H1 (cell line): ENCODE measurements around the gene ARHGEF26. TPM values are rescaled to one million over a fixed set of nuclear protein-coding genes. Genes with fewer than 3 reads are reported as not detected.

Experiments used
- CTCF ChIA-PET: fragments of 300-600 bp; sonication (Branson Sonifier 250); formaldehyde crosslinking; loops from one replicate; lab custom pipeline; 2021; ENCODE audit not compliant: partially characterized antibody; lab: Charles Lee
- POLR2A ChIA-PET: fragments of 300-600 bp; sonication (Branson Sonifier 250); formaldehyde crosslinking; loops from one replicate; lab custom pipeline; 2021; ENCODE audit warnings: inconsistent platforms; ENCODE audit not compliant: partially characterized antibody; lab: Charles Lee
- DNase-seq, 2 experiments: peaks; one replicate each; pipeline versions ENCODE4 v3.0.0 to v3.0.0-alpha.2; 2010 to 2022; ENCODE audit warnings: low spot score in 2 of 2, low read depth in 1 of 2, mixed read lengths in 1 of 2
- FAIRE-seq: peaks from 2 replicates; lab custom pipeline; 2011; peaks lifted over from hg19 to GRCh38; lab: Jason Lieb, UNC
- H2AFZ ChIP-seq: 2 replicates; pipeline ENCODE4 v1.8.1; 2012; ENCODE audit warnings: low read length, inconsistent platforms
- H2AK5ac ChIP-seq: 2 replicates; pipeline ENCODE4 v1.6.1; 2013; ENCODE audit warnings: low read depth, low read length
- H2BK120ac ChIP-seq: replicated peaks from 2 replicates; pipeline ENCODE3; 2013; ENCODE audit warnings: low read depth, low read length, inconsistent platforms
- H2BK12ac ChIP-seq: 2 replicates; pipeline ENCODE4 v1.6.1; 2013; ENCODE audit warnings: low read depth, low read length
- H2BK15ac ChIP-seq: 2 replicates; pipeline ENCODE4 v1.6.1; 2013; ENCODE audit warnings: low read length
- H2BK20ac ChIP-seq: 2 replicates; pipeline ENCODE4 v1.6.1; 2013; ENCODE audit warnings: low read length
- H2BK5ac ChIP-seq: 2 replicates; pipeline ENCODE4 v1.6.1; 2013; ENCODE audit warnings: low read depth, low read length
- H3K14ac ChIP-seq: 2 replicates; pipeline ENCODE4 v1.6.1; 2013; ENCODE audit warnings: inconsistent platforms; ENCODE audit not compliant: insufficient read length
- H3K18ac ChIP-seq: 2 replicates; pipeline ENCODE4 v1.6.1; 2013; ENCODE audit warnings: low read length; ENCODE audit errors: extremely low read depth
- H3K23ac ChIP-seq: 2 replicates; pipeline ENCODE4 v1.6.1; 2013; ENCODE audit warnings: inconsistent platforms; ENCODE audit not compliant: insufficient read length
- H3K23me2 ChIP-seq: 2 replicates; pipeline ENCODE4 v1.6.1; 2013; ENCODE audit warnings: low read depth, low read length
- H3K27ac ChIP-seq: 2 replicates; pipeline ENCODE4 v1.6.1; 2011; ENCODE audit warnings: low read depth, low read length, inconsistent platforms
- H3K27me3 ChIP-seq, 4 experiments: replicated peaks in 1 of 4; 1 replicate in 1 of 4; 2 replicates in 3 of 4; pipeline versions ENCODE4 v1.6.1 to v1.8.1; 2011 to 2013; ENCODE audit warnings: low read length in 3 of 4, mild to moderate bottlenecking in 3 of 4, inconsistent platforms in 2 of 4, mixed read lengths in 2 of 4, moderate library complexity in 1 of 4; ENCODE audit not compliant: control insufficient read depth in 3 of 4, insufficient read depth in 3 of 4; ENCODE audit errors: extremely low read depth in 1 of 4
- H3K36me3 ChIP-seq, 4 experiments: 2 replicates each; pipeline versions ENCODE4 v1.6.1 to v1.8.1; 2011 to 2013; ENCODE audit warnings: mild to moderate bottlenecking in 4 of 4, low read length in 3 of 4, moderate library complexity in 2 of 4, control low read depth in 1 of 4, inconsistent platforms in 1 of 4; ENCODE audit not compliant: insufficient read depth in 4 of 4, control insufficient read depth in 2 of 4
- H3K4ac ChIP-seq: replicated peaks from 2 replicates; pipeline ENCODE3; 2013; ENCODE audit warnings: low read length, low read depth, mixed read lengths, inconsistent platforms; ENCODE audit not compliant: insufficient read length
- H3K4me1 ChIP-seq, 4 experiments: replicated peaks in 1 of 4; 1 replicate in 1 of 4; 2 replicates in 3 of 4; pipeline versions ENCODE4 v1.6.1 to v1.8.1; 2011 to 2013; ENCODE audit warnings: low read length in 3 of 4, inconsistent platforms in 2 of 4, mixed read lengths in 1 of 4; ENCODE audit not compliant: insufficient read depth in 4 of 4, control insufficient read depth in 3 of 4
- H3K4me2 ChIP-seq, 2 experiments: 2 replicates each; pipeline versions ENCODE4 v1.6.1 to v1.8.1; 2011 to 2013; ENCODE audit warnings: low read depth in 2 of 2, low read length in 2 of 2, control low read depth in 1 of 2, inconsistent platforms in 1 of 2, mild to moderate bottlenecking in 1 of 2; ENCODE audit not compliant: insufficient read depth in 1 of 2
- H3K4me3 ChIP-seq, 4 experiments: fragments of 200-600, 300-600 bp in 1 of 4; sonication (generic), shearing (Covaris generic), sonication (Bioruptor Twin) in 1 of 4; 2 replicates each; pipeline versions ENCODE4 v1.5.1 to v1.8.1; 2011 to 2016; ENCODE audit warnings: low read length in 4 of 4, low read depth in 3 of 4, control low read depth in 2 of 4, inconsistent platforms in 2 of 4, mild to moderate bottlenecking in 2 of 4, mixed read lengths in 1 of 4, moderate library complexity in 1 of 4; ENCODE audit not compliant: insufficient read depth in 2 of 4; ENCODE audit errors: extremely low read depth in 1 of 4
- H3K56ac ChIP-seq: replicated peaks from 2 replicates; pipeline ENCODE3; 2013; ENCODE audit warnings: low read depth, mild to moderate bottlenecking, mixed read lengths, low read length, inconsistent platforms; ENCODE audit not compliant: insufficient read length
- H3K79me1 ChIP-seq: 2 replicates; pipeline ENCODE4 v1.6.1; 2013; ENCODE audit warnings: low read depth, low read length, control low read depth
- H3K79me2 ChIP-seq, 2 experiments: 2 replicates each; pipeline versions ENCODE4 v1.6.1 to v1.8.1; 2012 to 2013; ENCODE audit warnings: low read length in 2 of 2, mild to moderate bottlenecking in 2 of 2, inconsistent platforms in 1 of 2; ENCODE audit not compliant: insufficient read depth in 2 of 2, control insufficient read depth in 1 of 2
- H3K9ac ChIP-seq, 4 experiments: replicated peaks in 1 of 4; 1 replicate in 1 of 4; 2 replicates in 3 of 4; pipeline versions ENCODE4 v1.6.1 to v1.8.1; 2011 to 2013; ENCODE audit warnings: low read depth in 3 of 4, low read length in 3 of 4, control low read depth in 2 of 4, mild to moderate bottlenecking in 2 of 4, moderate library complexity in 2 of 4, inconsistent platforms in 1 of 4; ENCODE audit errors: extremely low read depth in 1 of 4
- H3K9me3 ChIP-seq, 2 experiments: 2 replicates each; pipeline versions ENCODE4 v1.6.1 to v1.8.1; 2012 to 2013; ENCODE audit warnings: mild to moderate bottlenecking in 2 of 2, moderate library complexity in 2 of 2, control low read depth in 1 of 2, inconsistent platforms in 1 of 2, low read depth in 1 of 2, low read length in 1 of 2, mixed read lengths in 1 of 2; ENCODE audit not compliant: insufficient read depth in 2 of 2
- H4K20me1 ChIP-seq, 2 experiments: replicated peaks in 1 of 2; 2 replicates each; pipeline versions ENCODE3 to v1.8.1; 2011 to 2013; ENCODE audit warnings: inconsistent platforms in 2 of 2, low read length in 2 of 2, mild to moderate bottlenecking in 1 of 2; ENCODE audit not compliant: insufficient read depth in 2 of 2, control insufficient read depth in 1 of 2
- H4K5ac ChIP-seq: 2 replicates; pipeline ENCODE4 v1.6.1; 2013; ENCODE audit warnings: low read length, low read depth, mixed read lengths, inconsistent platforms; ENCODE audit not compliant: insufficient read length
- H4K8ac ChIP-seq: 2 replicates; pipeline ENCODE4 v1.8.0; 2013; ENCODE audit warnings: mild to moderate bottlenecking, moderate library complexity, low read length, inconsistent platforms; ENCODE audit not compliant: insufficient read depth; ENCODE audit errors: extremely low read depth
- H4K91ac ChIP-seq: replicated peaks from 2 replicates; pipeline ENCODE3; 2013; ENCODE audit warnings: low read length, mixed read lengths, inconsistent platforms; ENCODE audit not compliant: insufficient read length
- ASH2L ChIP-seq: fragments of 200-600, 300-600 bp; sonication (generic); IDR thresholded peaks from one replicate; pipeline ENCODE4 v1.7.1; 2017; ENCODE audit warnings: low read length
- BRCA1 ChIP-seq: IDR thresholded peaks from 2 replicates; pipeline ENCODE4 v1.6.1; 2012; ENCODE audit warnings: low read depth, low read length, improper control_type of control experiment
- CHD1 ChIP-seq: IDR thresholded peaks from 2 replicates; pipeline ENCODE4 v1.6.1; 2012; ENCODE audit warnings: low read depth, low read length, improper control_type of control experiment
- CREB1 ChIP-seq: IDR thresholded peaks from 2 replicates; pipeline ENCODE4 v1.6.1; 2012; ENCODE audit warnings: inconsistent platforms
- EP300 ChIP-seq, 2 experiments: IDR thresholded peaks; 1 replicate in 1 of 2; 2 replicates in 1 of 2; pipeline ENCODE4 v1.6.1; 2011 to 2012; ENCODE audit warnings: low read depth in 2 of 2, low read length in 2 of 2, mild to moderate bottlenecking in 2 of 2, borderline replicate concordance in 1 of 2, inconsistent platforms in 1 of 2, moderate library complexity in 1 of 2
- EZH2 ChIP-seq: fragments of 200-600 bp; sonication (generic); IDR thresholded peaks from 2 replicates; pipeline ENCODE4 v1.7.1; 2012; ENCODE audit warnings: low read depth, mild to moderate bottlenecking, moderate library complexity, low read length, inconsistent platforms; ENCODE audit not compliant: severe bottlenecking
- HDAC6 ChIP-seq: IDR thresholded peaks from one replicate; pipeline ENCODE4 v1.7.1; 2012; ENCODE audit warnings: low read depth, mild to moderate bottlenecking, inconsistent platforms, low read length, moderate library complexity
- KDM1A ChIP-seq: fragments of 200-600, 300-600 bp; sonication (generic); IDR thresholded peaks from 2 replicates; pipeline ENCODE4 v1.7.1; 2016; ENCODE audit warnings: mild to moderate bottlenecking, low read length, borderline replicate concordance
- POLR2A ChIP-seq, 2 experiments: IDR thresholded peaks; 1 replicate in 1 of 2; 2 replicates in 1 of 2; pipeline ENCODE4 v1.6.1; 2011; ENCODE audit warnings: low read depth in 2 of 2, low read length in 2 of 2, mild to moderate bottlenecking in 2 of 2; ENCODE audit errors: control extremely low read depth in 1 of 2
- RNF2 ChIP-seq: fragments of 200-900, 300-1000 bp; sonication (generic); IDR thresholded peaks from 2 replicates; pipeline ENCODE4 v1.7.1; 2016; ENCODE audit warnings: borderline replicate concordance, low read depth, mild to moderate bottlenecking, antibody characterized with exemption, low read length; ENCODE audit not compliant: poor library complexity, severe bottlenecking; ENCODE audit errors: missing control alignments
- SP1 ChIP-seq: IDR thresholded peaks from 2 replicates; pipeline ENCODE4 v1.6.1; 2011; ENCODE audit warnings: low read depth, low read length
- SP2 ChIP-seq: IDR thresholded peaks from 2 replicates; pipeline ENCODE4 v1.6.1; 2012; ENCODE audit warnings: mild to moderate bottlenecking, low read length, inconsistent platforms
- SRF ChIP-seq: IDR thresholded peaks from 2 replicates; pipeline ENCODE4 v1.6.1; 2011; ENCODE audit warnings: mild to moderate bottlenecking, low read depth, low read length, moderate library complexity
- TBP ChIP-seq: IDR thresholded peaks from 2 replicates; pipeline ENCODE4 v1.6.1; 2011; ENCODE audit warnings: low read depth, low read length, improper control_type of control experiment
- TCF12 ChIP-seq: IDR thresholded peaks from 2 replicates; pipeline ENCODE4 v1.6.1; 2011; ENCODE audit warnings: low read depth, mild to moderate bottlenecking, low read length
- YY1 ChIP-seq: IDR thresholded peaks from 2 replicates; pipeline ENCODE4 v1.6.1; 2011; ENCODE audit warnings: low read depth, mild to moderate bottlenecking, low read length
- WGBS, 2 experiments: shearing (Covaris generic) in 1 of 2; methylation state at CpG; one replicate each; pipeline versions ENCODE4 v1.1.6 to v1.1.7; 2013 to 2015; ENCODE audit warnings: low lambda C conversion rate in 2 of 2, mixed read lengths in 2 of 2, inconsistent platforms in 1 of 2, low coverage in 1 of 2, missing lambda C conversion rate in 1 of 2; ENCODE audit not compliant: insufficient replicate concordance in 2 of 2, insufficient coverage in 1 of 2, insufficient read length in 1 of 2; ENCODE audit errors: extremely low coverage in 1 of 2, missing lambda C conversion rate in 1 of 2; 5-methylcytosine and 5-hydroxymethylcytosine counted together
- polyA plus RNA-seq, 7 experiments: library from polyadenylated mRNA; depleted of rRNA in 3 of 7; stranded (reverse) in 5 of 7; unstranded in 2 of 7; fragments of >200 nt in 5 of 7; fragments of 200-250 nt in 2 of 7; gene quantifications; 1 replicate in 5 of 7; 2 replicates in 1 of 7; 4 replicates in 1 of 7; pipeline versions ENCODE4 v1.2.1 to v1.2.3, GENCODE V29; 2011 to 2013; ENCODE audit warnings: missing spikeins in 2 of 7, mixed read lengths in 2 of 7
- total RNA-seq: library from RNA; stranded (reverse); fragmentation: NEBNext Ultra II Directional; extraction: Animal tissue kit (Norgen Biotek cat#: 25700); gene quantifications from 2 replicates; pipeline ENCODE4 v1.2.1, GENCODE V29; 2021

The ARHGEF26 gene
- total and polyA plus RNA-seq, 2 of the 8 experiments (the other 6 are each of a cell fraction or from before 2014, with no cell fraction given): 3.1 to 15.6 TPM

GRCh38 chr3:154130540-154130939 is 9.3 kb downstream of the ARHGEF26 start:
- no peak for FAIRE-seq
- TF ChIP-seq HDAC6: no peak
- no peak for TF ChIP-seq ASH2L
- TF ChIP-seq TBP: no peak
- no peak for TF ChIP-seq KDM1A
- no peak for TF ChIP-seq POLR2A (IDR thresholded peaks at IDR 0.05; ENCODE audit: control extremely low read depth in 1 of 2, low read depth in 2 of 2, low read length in 2 of 2)
- TF ChIP-seq TCF12: no peak
- TF ChIP-seq EP300 (IDR thresholded peaks at IDR 0.05; ENCODE audit: borderline replicate concordance in 1 of 2, low read depth in 2 of 2, low read length in 2 of 2): no peak
- no peak for TF ChIP-seq EZH2
- TF ChIP-seq BRCA1: no peak
- TF ChIP-seq SRF: no peak
- TF ChIP-seq SP2: no peak
- TF ChIP-seq RNF2: no peak
- TF ChIP-seq CHD1: no peak
- TF ChIP-seq YY1: no peak
- TF ChIP-seq CREB1: no peak
- no peak for TF ChIP-seq SP1

More at GRCh38 chr3:154130540-154130939, 9.3 kb downstream of the ARHGEF26 start:
- peaks cover 0 to 1% of the 10 kb centered on the region in 2 experiments for H4K20me1 ChIP-seq
- peaks cover 0 to 7% (median 2%) of the 10 kb centered on the region in 4 experiments; a peak in 2 of 8 replicates for H3K36me3 ChIP-seq
- H2AFZ ChIP-seq: no peak overlapping the region
- no peak overlapping the region for H2BK15ac ChIP-seq
- H3K9ac ChIP-seq: no peak overlapping the region
- no peak overlapping the region for H3K23ac ChIP-seq
- no peak overlapping the region for H3K27ac ChIP-seq
- no peak overlapping the region for H4K5ac ChIP-seq
- ChIA-PET POLR2A (interaction anchor here (1.3 kb wide), 1 partner anchor 122 kb away, joined by 3 read pairs; no protein-coding TSS in a partner anchor), CTCF (interaction anchor here (0.6 to 1.3 kb wide), 3 partner anchors 10 to 123 kb away, joined by 3 to 4 read pairs (median 3); partner anchors contain the start of gene ARHGEF26)
- no peak overlapping the region for H4K8ac ChIP-seq
- H2BK5ac ChIP-seq: no peak overlapping the region
- peaks cover 0 to 24% of the 10 kb centered on the region in 2 experiments; a peak in 2 of 4 replicates for H3K79me2 ChIP-seq
- H3K23me2 ChIP-seq: no peaks in the 10 kb centered on the region
- no peak overlapping the region for H3K4me3 ChIP-seq
- no peak overlapping the region for H3K18ac ChIP-seq
- H3K4me1 ChIP-seq: peaks cover 0 to 8% (median 3%) of the 10 kb centered on the region in 4 experiments; a peak in 3 of 7 replicates
- no peak overlapping the region for H2BK120ac ChIP-seq
- H2BK12ac ChIP-seq: no peak overlapping the region
- no peak overlapping the region for H3K56ac ChIP-seq
- no peak overlapping the region for H4K91ac ChIP-seq
- 75% methylated on average over 3 of the region's 3 CpGs; no CpG with 5 or more reads in 1 of the 2 experiments for WGBS, 2 experiments
- no peak overlapping the region for H3K14ac ChIP-seq
- no peaks in the 10 kb centered on the region; the same call in 1 of the 2 replicates for H3K79me1 ChIP-seq
- no peak overlapping the region for H3K4me2 ChIP-seq
- H3K4ac ChIP-seq: no peak overlapping the region
- no peak overlapping the region for H2AK5ac ChIP-seq
- no peak overlapping the region for H2BK20ac ChIP-seq
- H3K27me3 ChIP-seq: no peaks in the 10 kb centered on the region
- DNase-seq: no peak
- no peaks in the 10 kb centered on the region for H3K9me3 ChIP-seq
